Activated B cell treated with CpG ODN at 0.5 μM for 24 hours (primary cell): Measurements from ENCODE around the gene TRIM2. TPM values are rescaled to one million over a fixed set of nuclear protein-coding genes. Genes with fewer than 3 reads are reported as not detected.

Source experiments
- ATAC-seq: fragments of 200-7000 bp; cut with Tn5 transposase; one replicate; pipeline ENCODE4 v1.10.0; 2021; ENCODE audit warnings: low read depth, mild to moderate bottlenecking, moderate library complexity
- CTCF ChIA-PET: fragments of 350-600 bp; sonication (Branson Sonifier 250); formaldehyde crosslinking; loops from one replicate; lab custom pipeline; 2021; ENCODE audit warnings: antibody characterized with exemption; lab: Charles Lee
- POLR2A ChIA-PET: fragments of 350-600 bp; sonication (Branson Sonifier 250); formaldehyde crosslinking; loops from one replicate; lab custom pipeline; 2021; ENCODE audit warnings: antibody characterized with exemption; lab: Charles Lee
- DNase-seq: peaks from one replicate; pipeline ENCODE4 v3.0.0; 2022
- H3K27ac Mint-ChIP-seq: one replicate; pipeline ENCODE4 v1.8.0; 2020; ENCODE audit warnings: mixed read lengths
- H3K27me3 Mint-ChIP-seq: one replicate; pipeline ENCODE4 v1.8.0; 2021; ENCODE audit warnings: mixed read lengths
- H3K36me3 Mint-ChIP-seq: one replicate; pipeline ENCODE4 v1.8.0; 2021; ENCODE audit warnings: low read depth, mixed read lengths
- H3K4me1 Mint-ChIP-seq: one replicate; pipeline ENCODE4 v1.8.0; 2021; ENCODE audit warnings: mixed read lengths
- H3K4me3 Mint-ChIP-seq: one replicate; pipeline ENCODE4 v1.8.0; 2020; ENCODE audit warnings: mild to moderate bottlenecking, mixed read lengths
- H3K9me3 Mint-ChIP-seq: one replicate; pipeline ENCODE4 v1.8.0; 2020; ENCODE audit warnings: mixed read lengths
- intact Hi-C: fragments of 100-400 bp; cut with micrococcal nuclease; formaldehyde crosslinking; loops from one replicate; pipeline ENCODE4 v1.15.1; 2024
- total RNA-seq: library from RNA; stranded (reverse); gene quantifications from 2 replicates; pipeline ENCODE4 v1.2.3, GENCODE V29; 2022
- TF ChIP-seq, protein P1 (sequence below): fragments of 200-600 bp; IDR thresholded peaks from one replicate; pipeline ENCODE4 v1.8.0; 2022; ENCODE audit warnings: antibody characterized with exemption, mild to moderate bottlenecking

The TRIM2 gene
- total RNA-seq, 1 donor from 2014 or later: 5.1 TPM

DNA sequence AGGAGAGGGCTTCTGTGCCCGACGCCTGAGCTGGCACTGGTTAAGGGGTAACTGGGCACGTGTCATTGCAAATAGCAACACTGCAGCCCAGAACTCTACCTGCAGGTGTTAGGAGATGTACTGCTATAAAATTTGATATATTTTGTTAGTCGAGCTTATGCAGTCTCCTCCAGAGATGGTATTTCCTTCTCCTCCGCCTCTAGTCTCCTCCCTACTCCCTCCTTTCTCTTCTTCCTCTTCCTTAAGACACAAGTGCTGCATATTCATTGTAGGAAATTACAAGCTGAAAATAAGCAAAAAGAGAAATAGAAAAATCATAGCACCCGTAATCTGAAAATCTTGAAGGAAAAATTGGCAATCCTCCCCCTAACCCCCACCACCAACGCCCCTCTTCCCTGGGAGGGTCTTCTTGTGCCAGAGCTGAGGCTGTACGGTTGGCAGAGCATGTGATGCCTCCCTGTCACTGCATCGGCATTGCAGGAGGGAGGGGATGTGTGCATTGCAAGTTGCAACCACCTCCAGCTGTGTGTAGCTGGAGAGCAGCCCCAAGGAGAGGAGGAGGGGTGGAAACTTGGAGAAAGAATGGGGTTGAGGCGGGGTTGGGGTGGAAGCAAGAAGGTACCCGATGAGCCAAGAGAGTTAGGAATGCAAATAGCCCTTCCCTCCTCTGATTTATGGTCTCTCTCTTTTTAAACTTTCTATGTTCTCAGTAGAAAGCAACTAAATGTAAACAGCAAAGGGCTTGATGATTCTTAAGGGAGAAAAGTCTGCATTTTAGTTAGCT, 92.0 kb downstream of the TRIM2 start:
- Mint-ChIP-seq H3K4me3 (no peak overlapping the region), H3K27me3 (no peaks in the 10 kb centered on the region), H3K9me3 (peaks cover 12% of the 10 kb centered on the region), H3K36me3 (peaks cover 25% of the 10 kb centered on the region), H3K4me1 (no peaks in the 10 kb centered on the region), H3K27ac (no peak overlapping the region)
- intact Hi-C loops: no loop called here
- ChIA-PET POLR2A (no interaction called here), CTCF (no interaction called here)
- TF ChIP-seq, protein P1, sequence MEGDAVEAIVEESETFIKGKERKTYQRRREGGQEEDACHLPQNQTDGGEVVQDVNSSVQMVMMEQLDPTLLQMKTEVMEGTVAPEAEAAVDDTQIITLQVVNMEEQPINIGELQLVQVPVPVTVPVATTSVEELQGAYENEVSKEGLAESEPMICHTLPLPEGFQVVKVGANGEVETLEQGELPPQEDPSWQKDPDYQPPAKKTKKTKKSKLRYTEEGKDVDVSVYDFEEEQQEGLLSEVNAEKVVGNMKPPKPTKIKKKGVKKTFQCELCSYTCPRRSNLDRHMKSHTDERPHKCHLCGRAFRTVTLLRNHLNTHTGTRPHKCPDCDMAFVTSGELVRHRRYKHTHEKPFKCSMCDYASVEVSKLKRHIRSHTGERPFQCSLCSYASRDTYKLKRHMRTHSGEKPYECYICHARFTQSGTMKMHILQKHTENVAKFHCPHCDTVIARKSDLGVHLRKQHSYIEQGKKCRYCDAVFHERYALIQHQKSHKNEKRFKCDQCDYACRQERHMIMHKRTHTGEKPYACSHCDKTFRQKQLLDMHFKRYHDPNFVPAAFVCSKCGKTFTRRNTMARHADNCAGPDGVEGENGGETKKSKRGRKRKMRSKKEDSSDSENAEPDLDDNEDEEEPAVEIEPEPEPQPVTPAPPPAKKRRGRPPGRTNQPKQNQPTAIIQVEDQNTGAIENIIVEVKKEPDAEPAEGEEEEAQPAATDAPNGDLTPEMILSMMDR: no peak
- ATAC-seq (no peak), DNase-seq (no peak)

DNA sequence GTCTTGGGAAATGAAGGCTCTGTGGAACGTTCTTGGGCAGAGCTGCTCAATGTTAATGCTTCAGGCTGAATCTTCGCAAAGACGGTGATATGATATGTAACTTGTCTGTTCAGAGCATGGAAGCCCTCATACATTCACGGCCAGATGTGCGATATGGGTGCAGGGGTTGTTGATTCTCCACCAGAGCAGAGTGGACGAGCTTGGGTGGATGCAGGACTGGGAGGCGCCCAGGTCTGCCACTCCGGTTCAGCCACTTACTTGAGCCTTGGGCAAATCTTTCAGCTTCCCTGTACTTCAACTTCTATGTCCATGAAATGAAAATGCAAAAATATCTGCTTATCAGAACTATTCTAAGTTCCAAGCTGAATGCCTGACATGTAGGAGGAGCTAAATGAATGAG, 92.9 kb downstream of the TRIM2 start:
- Mint-ChIP-seq H3K4me1 (no peaks in the 10 kb centered on the region), H3K27me3 (peaks cover 4% of the 10 kb centered on the region), H3K36me3 (peaks cover 33% of the 10 kb centered on the region), H3K9me3 (peaks cover 18% of the 10 kb centered on the region), H3K4me3 (no peak overlapping the region), H3K27ac (no peak overlapping the region)
- intact Hi-C loops: no loop called here
- ChIA-PET CTCF (no interaction called here), POLR2A (no interaction called here)
- no peak for ATAC-seq
- DNase-seq: no peak
- TF ChIP-seq, protein P1: no peak

DNA sequence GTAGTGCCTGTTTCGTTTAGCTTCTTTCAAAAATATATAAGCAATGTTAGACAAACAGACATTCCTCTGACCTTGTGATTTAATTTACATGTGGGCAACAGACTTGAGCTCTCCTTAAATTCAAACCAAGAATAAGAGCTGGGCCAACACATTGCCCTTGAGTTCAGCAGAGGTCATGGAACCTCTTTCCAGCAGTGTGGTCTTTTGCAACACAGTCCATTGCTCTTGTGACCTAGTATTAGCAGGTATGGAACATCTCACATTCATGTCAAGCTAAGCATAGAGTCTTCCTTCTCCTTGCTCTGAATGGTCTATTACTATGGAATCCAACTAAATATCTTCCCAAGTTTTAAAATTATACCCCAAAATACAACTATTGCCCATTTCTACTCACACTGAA, 106.5 kb downstream of the TRIM2 start:
- Mint-ChIP-seq H3K27ac (no peak overlapping the region), H3K27me3 (no peaks in the 10 kb centered on the region), H3K4me1 (no peaks in the 10 kb centered on the region), H3K36me3 (no peaks in the 10 kb centered on the region), H3K9me3 (no peaks in the 10 kb centered on the region), H3K4me3 (no peak overlapping the region)
- POLR2A ChIA-PET: no interaction called here
- intact Hi-C loops: loop anchor here (10.0 kb wide), 1 partner anchor 86 kb away; no protein-coding TSS in a partner anchor
- TF ChIP-seq, protein P1: no peak
- no peak for DNase-seq
- no peak for ATAC-seq
- CTCF ChIA-PET: interaction anchor here (1.0 kb wide), 1 partner anchor 333 kb away, joined by 3 read pairs; no protein-coding TSS in a partner anchor

DNA sequence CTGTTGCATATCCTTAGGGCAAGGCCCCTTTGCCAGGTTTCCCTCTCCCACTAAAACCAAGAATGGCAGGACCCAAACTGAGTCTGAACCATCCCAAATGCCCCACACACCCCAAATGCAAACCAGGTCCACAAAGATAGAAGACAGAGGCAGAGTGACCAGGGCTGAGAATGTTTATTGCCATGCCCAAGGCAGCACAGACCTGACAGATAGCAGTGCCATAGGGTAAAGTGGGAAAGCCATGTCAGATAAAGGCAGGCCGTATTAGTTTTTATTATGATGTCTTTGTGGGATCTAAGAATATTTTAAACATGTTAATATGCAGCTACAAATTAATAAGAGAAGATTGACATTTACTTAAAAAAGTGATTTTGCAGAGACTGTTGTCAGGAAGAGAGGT, 110.7 kb downstream of the TRIM2 start:
- ChIA-PET POLR2A (no interaction called here), CTCF (no interaction called here)
- TF ChIP-seq, protein P1: no peak
- no peak for ATAC-seq
- H3K27ac Mint-ChIP-seq: no peak overlapping the region
- peaks cover 3% of the 10 kb centered on the region for H3K36me3 Mint-ChIP-seq
- intact Hi-C loops: loop anchor here (10.0 kb wide), 1 partner anchor 90 kb away; no protein-coding TSS in a partner anchor
- no peak overlapping the region for H3K4me3 Mint-ChIP-seq
- DNase-seq: no peak
- no peaks in the 10 kb centered on the region for H3K9me3 Mint-ChIP-seq
- no peaks in the 10 kb centered on the region for H3K4me1 Mint-ChIP-seq
- H3K27me3 Mint-ChIP-seq: no peaks in the 10 kb centered on the region

DNA sequence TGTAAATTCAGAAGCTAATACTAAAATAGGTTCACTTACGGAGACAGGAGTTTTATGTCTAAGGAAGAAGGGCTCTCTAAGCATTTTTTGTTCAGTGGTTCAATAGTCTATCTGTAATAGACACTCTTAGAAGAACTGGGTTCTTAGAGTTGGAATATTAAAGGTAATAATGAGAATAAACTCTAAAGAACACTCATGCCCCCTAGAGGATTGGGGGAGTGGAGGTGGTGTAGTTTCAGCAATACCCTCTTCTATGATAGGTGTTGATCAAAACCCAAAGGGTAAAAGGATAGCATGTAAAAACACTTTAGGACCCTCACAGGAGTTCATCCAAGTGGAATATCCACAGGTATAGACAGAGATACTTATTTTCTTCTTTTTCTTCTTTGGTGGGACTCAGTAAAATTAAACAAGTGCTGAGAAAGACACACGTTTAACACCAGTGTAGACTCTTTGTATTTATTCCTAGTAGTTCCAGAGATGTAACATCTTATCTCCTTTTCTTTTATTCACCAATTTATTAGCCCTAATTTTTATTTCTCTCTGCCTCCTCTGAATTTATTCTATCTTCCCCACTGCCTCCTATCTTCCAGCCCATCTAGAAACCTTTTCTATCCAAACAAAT, 114.6 kb downstream of the TRIM2 start:
- DNase-seq (no peak), ATAC-seq (peak; percentile 65)
- ChIA-PET POLR2A (no interaction called here), CTCF (interaction anchor here (0.7 to 1.6 kb wide), 10 partner anchors 17 to 235 kb away, joined by 3 to 10 read pairs (median 3); no protein-coding TSS in a partner anchor)
- TF ChIP-seq, protein P1: peak; percentile 27
- Mint-ChIP-seq H3K9me3 (no peaks in the 10 kb centered on the region), H3K36me3 (peaks cover 3% of the 10 kb centered on the region), H3K27ac (no peak overlapping the region), H3K4me3 (no peak overlapping the region), H3K4me1 (no peaks in the 10 kb centered on the region), H3K27me3 (no peaks in the 10 kb centered on the region)
- intact Hi-C loops: loop anchor here (1.0 to 10.0 kb wide), 6 partner anchors 70 to 473 kb away; no protein-coding TSS in a partner anchor
